ENCODE data around the gene LSM8. TPM values are rescaled to one million over a fixed set of nuclear protein-coding genes. Genes with fewer than 3 reads are reported as not detected.
"Not testable (repeated sequence)": the region's sequence is repeated elsewhere in the genome, so short reads cannot be mapped to it uniquely, and the experiment has no call there.

LSM8 gene
- total RNA-seq, 3 donors from 2014 or later = 23.3 to 26.0 (median 23.4) TPM

GRCh38 chr7:118220583-118220982, 36.6 kb downstream of the LSM8 start:
- Histone ChIP-seq H3K4me1 (ENCODE audit: low read depth) (no peaks in the 10 kb centered on the region), H3K4me3 (no peak overlapping the region), H3K9me3 (no peaks in the 10 kb centered on the region), H3K36me3 (ENCODE audit: low read depth) (no peaks in the 10 kb centered on the region)
- TF ChIP-seq CTCF (IDR thresholded peaks at IDR 0.05) = no peak
- intact Hi-C loops (cut with DNase I, micrococcal nuclease) = no loop called here
- ATAC-seq (no peak), DNase-seq (no peak)

GRCh38 chr7:118222591-118222990, 38.6 kb downstream of the LSM8 start:
- DNase-seq (no peak), ATAC-seq (no peak)
- no peak for TF ChIP-seq CTCF (IDR thresholded peaks at IDR 0.05)
- Histone ChIP-seq H3K4me1 (ENCODE audit: low read depth) (no peaks in the 10 kb centered on the region), H3K4me3 (no peak overlapping the region), H3K36me3 (ENCODE audit: low read depth) (no peaks in the 10 kb centered on the region), H3K9me3 (no peaks in the 10 kb centered on the region)
- intact Hi-C loops (cut with DNase I, micrococcal nuclease) = no loop called here

- intact Hi-C loops (cut with DNase I, micrococcal nuclease) = no loop called here
- H3K36me3 ChIP-seq (ENCODE audit: low read depth) = no peaks in the 10 kb centered on the region
- H3K4me3 ChIP-seq = no peak within 1 kb of the TSS
- TF ChIP-seq CTCF (IDR thresholded peaks at IDR 0.05) = no peak
- ATAC-seq (no peak), DNase-seq (no peak)
- no peaks in the 10 kb centered on the region for H3K9me3 ChIP-seq
- H3K4me1 ChIP-seq (ENCODE audit: low read depth) = no peaks in the 10 kb centered on the region
These were observed 40.6 kb downstream of the LSM8 start, which contains the start of gene ANKRD7 for GRCh38 chr7:118224521-118224920. ANKRD7 (plus strand) TSS chr7:118224704; CDS start chr7:118224831, 127 bp downstream.

GRCh38 chr7:118232837-118233236, 48.9 kb downstream of the LSM8 start:
- intact Hi-C loops (cut with DNase I, micrococcal nuclease) = no loop called here
- no peak for DNase-seq
- no peak for ATAC-seq

GRCh38 chr7:118233799-118234198, 49.8 kb downstream of the LSM8 start:
- DNase-seq = no peak
- no peak overlapping the region for H3K4me3 ChIP-seq
- no peak for ATAC-seq
- H3K9me3 ChIP-seq = no peaks in the 10 kb centered on the region
- intact Hi-C loops (cut with DNase I, micrococcal nuclease) = no loop called here
- H3K4me1 ChIP-seq (ENCODE audit: low read depth) = no peaks in the 10 kb centered on the region
- TF ChIP-seq CTCF (IDR thresholded peaks at IDR 0.05) = no peak
- no peaks in the 10 kb centered on the region for H3K36me3 ChIP-seq (ENCODE audit: low read depth)

More at GRCh38 chr7:118232837-118233236, 48.9 kb downstream of the LSM8 start:
- H3K36me3 ChIP-seq (ENCODE audit: low read depth) = no peaks in the 10 kb centered on the region
- TF ChIP-seq CTCF (IDR thresholded peaks at IDR 0.05) = no peak
- H3K9me3 ChIP-seq = no peaks in the 10 kb centered on the region
- H3K4me3 ChIP-seq = no peak overlapping the region
- H3K4me1 ChIP-seq (ENCODE audit: low read depth) = no peaks in the 10 kb centered on the region

- DNase-seq (no peak), ATAC-seq (no peak)
- Histone ChIP-seq H3K4me3 (no peak overlapping the region), H3K9me3 (no peaks in the 10 kb centered on the region), H3K36me3 (ENCODE audit: low read depth) (no peaks in the 10 kb centered on the region), H3K4me1 (ENCODE audit: low read depth) (no peaks in the 10 kb centered on the region)
- intact Hi-C loops (cut with DNase I, micrococcal nuclease) = no loop called here
- TF ChIP-seq CTCF (IDR thresholded peaks at IDR 0.05) = no peak
These were observed 55.0 kb downstream of the LSM8 start for GRCh38 chr7:118239014-118239413.

- not testable (repeated sequence) for ATAC-seq; H3K4me1 ChIP-seq (ENCODE audit: low read depth)
These were observed 56.4 kb downstream of the LSM8 start for GRCh38 chr7:118240320-118240719.

More at GRCh38 chr7:118240320-118240719, 56.4 kb downstream of the LSM8 start:
- H3K9me3 ChIP-seq; DNase-seq; H3K36me3 ChIP-seq (ENCODE audit: low read depth); intact Hi-C loops (cut with DNase I, micrococcal nuclease); H3K4me3 ChIP-seq: not testable (repeated sequence)
